ENCODE measurements around the gene IL22RA1.

- TF ChIP-seq, protein P1, sequence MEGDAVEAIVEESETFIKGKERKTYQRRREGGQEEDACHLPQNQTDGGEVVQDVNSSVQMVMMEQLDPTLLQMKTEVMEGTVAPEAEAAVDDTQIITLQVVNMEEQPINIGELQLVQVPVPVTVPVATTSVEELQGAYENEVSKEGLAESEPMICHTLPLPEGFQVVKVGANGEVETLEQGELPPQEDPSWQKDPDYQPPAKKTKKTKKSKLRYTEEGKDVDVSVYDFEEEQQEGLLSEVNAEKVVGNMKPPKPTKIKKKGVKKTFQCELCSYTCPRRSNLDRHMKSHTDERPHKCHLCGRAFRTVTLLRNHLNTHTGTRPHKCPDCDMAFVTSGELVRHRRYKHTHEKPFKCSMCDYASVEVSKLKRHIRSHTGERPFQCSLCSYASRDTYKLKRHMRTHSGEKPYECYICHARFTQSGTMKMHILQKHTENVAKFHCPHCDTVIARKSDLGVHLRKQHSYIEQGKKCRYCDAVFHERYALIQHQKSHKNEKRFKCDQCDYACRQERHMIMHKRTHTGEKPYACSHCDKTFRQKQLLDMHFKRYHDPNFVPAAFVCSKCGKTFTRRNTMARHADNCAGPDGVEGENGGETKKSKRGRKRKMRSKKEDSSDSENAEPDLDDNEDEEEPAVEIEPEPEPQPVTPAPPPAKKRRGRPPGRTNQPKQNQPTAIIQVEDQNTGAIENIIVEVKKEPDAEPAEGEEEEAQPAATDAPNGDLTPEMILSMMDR (IDR thresholded peaks at IDR 0.05), result no peak
- no peak for TF ChIP-seq ZFX (IDR thresholded peaks at IDR 0.05; ENCODE audit: borderline replicate concordance)
Observed at GRCh38 chr1:24086466-24086865, 56.5 kb downstream of the IL22RA1 start.

Measured in 22Rv1 (cell line).